Tibial artery (tissue), 4 donors: ENCODE data around the gene ARHGAP25.

Experiments
- DNase-seq, 2 donors: peaks; one replicate each; pipeline ENCODE4 v3.0.0-alpha.2; 2019
- H3K27ac ChIP-seq, 2 donors: fragments of 200-600 bp; sonication (generic) in 1 of 2; 1 replicate in 1 of 2; 2 replicates in 1 of 2; pipeline ENCODE4 v1.5.1; 2018 to 2019; ENCODE audit warnings: mild to moderate bottlenecking in 1 of 2
- H3K27me3 ChIP-seq, 2 donors: fragments of 200-600 bp; sonication (generic) in 1 of 2; one replicate each; pipeline versions ENCODE4 v1.5.1 to v1.6.0; 2016 to 2019
- H3K36me3 ChIP-seq, 3 donors: fragments of 200-600 bp; sonication (generic) in 2 of 3; one replicate each; pipeline ENCODE4 v1.5.1; 2016 to 2019; ENCODE audit warnings: mild to moderate bottlenecking in 2 of 3
- H3K4me1 ChIP-seq, 4 donors: fragments of 200-600 bp; sonication (generic) in 2 of 4; 1 replicate in 3 of 4; 2 replicates in 1 of 4; pipeline ENCODE4 v1.5.1; 2016 to 2019
- H3K4me3 ChIP-seq, 2 donors: fragments of 200-600 bp; sonication (generic) in 1 of 2; 1 replicate in 1 of 2; 2 replicates in 1 of 2; pipeline ENCODE4 v1.5.1; 2018 to 2019; ENCODE audit warnings: mild to moderate bottlenecking in 2 of 2
- H3K9me3 ChIP-seq, 3 donors: fragments of 200-600 bp; sonication (generic) in 1 of 3; one replicate each; pipeline ENCODE4 v1.5.1; 2016 to 2019
- CTCF ChIP-seq, 2 experiments: fragments of 200-600 bp in 1 of 2; fragments of 450-650 bp in 1 of 2; IDR thresholded peaks; one replicate each; pipeline ENCODE4 v1.5.1; 2017 to 2019; ENCODE audit warnings: antibody characterized with exemption in 2 of 2, mild to moderate bottlenecking in 1 of 2, moderate library complexity in 1 of 2
- intact Hi-C: fragments of 100-400 bp; cut with DNase I; formaldehyde crosslinking; loops from one replicate; pipeline ENCODE4 v1.15.0; 2023; ENCODE audit warnings: low total_unique reads

The ARHGAP25 gene

GRCh38 chr2:68768461-68768860, 33.9 kb downstream of the ARHGAP25 start:
- H3K4me3 ChIP-seq: no peak overlapping the region
- intact Hi-C loops: no loop called here
- no peak overlapping the region for H3K27ac ChIP-seq
- no peaks in the 10 kb centered on the region for H3K27me3 ChIP-seq
- peaks cover 0 to 25% (median 13%) of the 10 kb centered on the region in 4 donors for H3K4me1 ChIP-seq
- H3K36me3 ChIP-seq: no peaks in the 10 kb centered on the region
- H3K9me3 ChIP-seq: no peaks in the 10 kb centered on the region
- no peak for TF ChIP-seq CTCF (IDR thresholded peaks at IDR 0.05)
- DNase-seq: no peak

GRCh38 chr2:68768951-68769350, 34.3 kb downstream of the ARHGAP25 start:
- Histone ChIP-seq H3K4me1 (peaks cover 0 to 20% (median 13%) of the 10 kb centered on the region in 4 donors), H3K4me3 (no peak overlapping the region), H3K36me3 (no peaks in the 10 kb centered on the region), H3K27ac (no peak overlapping the region), H3K27me3 (no peaks in the 10 kb centered on the region), H3K9me3 (no peaks in the 10 kb centered on the region)
- no peak for DNase-seq
- TF ChIP-seq CTCF (IDR thresholded peaks at IDR 0.05): no peak
- intact Hi-C loops: no loop called here

GRCh38 chr2:68769586-68770270, 35.1 kb downstream of the ARHGAP25 start:
- no peak for TF ChIP-seq CTCF (IDR thresholded peaks at IDR 0.05)
- H3K27ac ChIP-seq: no peak overlapping the region

GRCh38 chr2:68770271-68771111, 35.9 kb downstream of the ARHGAP25 start:
- DNase-seq: no peak
- H3K27ac ChIP-seq: peak overlapping the region; percentile 16 to 31

More at GRCh38 chr2:68769586-68770270, 35.1 kb downstream of the ARHGAP25 start:
- peaks cover 0 to 17% (median 13%) of the 10 kb centered on the region in 4 donors for H3K4me1 ChIP-seq
- no peak for DNase-seq
- no peaks in the 10 kb centered on the region for H3K36me3 ChIP-seq
- H3K9me3 ChIP-seq: no peaks in the 10 kb centered on the region
- no peaks in the 10 kb centered on the region for H3K27me3 ChIP-seq
- intact Hi-C loops: no loop called here
- H3K4me3 ChIP-seq: no peak overlapping the region

GRCh38 chr2:68771211-68771751, 36.7 kb downstream of the ARHGAP25 start:
- H3K27ac ChIP-seq: peak overlapping the region; percentile 16 to 31
- no peaks in the 10 kb centered on the region for H3K36me3 ChIP-seq
- DNase-seq: no peak
- no peak for TF ChIP-seq CTCF (IDR thresholded peaks at IDR 0.05)
- H3K27me3 ChIP-seq: no peaks in the 10 kb centered on the region
- no peak overlapping the region for H3K4me3 ChIP-seq
- H3K4me1 ChIP-seq: peaks cover 0 to 17% (median 13%) of the 10 kb centered on the region in 4 donors
- no peaks in the 10 kb centered on the region for H3K9me3 ChIP-seq
- intact Hi-C loops: no loop called here

More at GRCh38 chr2:68770271-68771111, 35.9 kb downstream of the ARHGAP25 start:
- H3K36me3 ChIP-seq: no peaks in the 10 kb centered on the region
- intact Hi-C loops: no loop called here
- peaks cover 0 to 17% (median 13%) of the 10 kb centered on the region in 4 donors for H3K4me1 ChIP-seq
- no peaks in the 10 kb centered on the region for H3K9me3 ChIP-seq
- TF ChIP-seq CTCF (IDR thresholded peaks at IDR 0.05): no peak
- no peak overlapping the region for H3K4me3 ChIP-seq
- no peaks in the 10 kb centered on the region for H3K27me3 ChIP-seq
